NB4 (cell line): Measurements from ENCODE around the gene VPS35L.

Source experiments
- CTCF ChIP-seq: IDR thresholded peaks from one replicate; pipeline ENCODE4 v1.5.1; 2012; ENCODE audit warnings: low read depth, low read length
- TF ChIP-seq, protein P1 (sequence below): IDR thresholded peaks from 2 replicates; pipeline ENCODE4 v1.6.1; 2011; ENCODE audit warnings: low read depth, low read length

DNA sequence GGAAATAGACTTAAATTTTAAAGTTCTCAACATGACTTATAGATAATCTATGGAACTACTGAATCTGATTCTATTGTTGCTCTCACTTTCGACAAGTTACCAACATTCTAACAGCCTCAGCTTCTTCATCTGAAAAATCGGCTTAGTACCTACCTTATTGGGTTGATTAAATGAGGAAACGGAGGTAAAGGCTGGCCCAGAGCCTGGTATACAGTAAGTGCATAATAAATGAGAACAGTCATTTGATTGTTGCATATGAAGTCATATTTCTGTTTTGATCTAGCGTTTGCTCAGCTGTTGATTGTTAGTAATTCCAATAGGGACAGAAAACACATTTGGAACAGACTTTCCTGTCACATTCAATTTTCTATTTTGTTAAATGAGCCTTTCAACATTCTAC lies 4.6 kb downstream of the VPS35L start:
- TF ChIP-seq CTCF, result no peak
- TF ChIP-seq, protein P1, sequence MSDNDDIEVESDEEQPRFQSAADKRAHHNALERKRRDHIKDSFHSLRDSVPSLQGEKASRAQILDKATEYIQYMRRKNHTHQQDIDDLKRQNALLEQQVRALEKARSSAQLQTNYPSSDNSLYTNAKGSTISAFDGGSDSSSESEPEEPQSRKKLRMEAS, result no peak
